Body of pancreas (tissue), 4 donors: ENCODE results near the gene ATXN7. TPM values are rescaled to one million over a fixed set of nuclear protein-coding genes. Genes with fewer than 3 reads are reported as not detected.

Experiments used
- ATAC-seq: fragments of 150-250 bp; one replicate; pipeline ENCODE4 v1.9.1; 2016
- DNase-seq, 4 donors: peaks; one replicate each; pipeline ENCODE4 v3.0.0-alpha.2; 2019
- H3K27ac ChIP-seq, 4 donors: fragments of 200-600 bp; sonication (generic); 1 replicate in 3 of 4; 2 replicates in 1 of 4; pipeline versions ENCODE4 v1.5.1 to v1.6.1; 2016 to 2019; ENCODE audit warnings: mild to moderate bottlenecking in 1 of 4, mixed read lengths in 1 of 4, moderate library complexity in 1 of 4
- H3K27me3 ChIP-seq, 2 donors: fragments of 200-600 bp; sonication (generic); one replicate each; pipeline ENCODE4 v1.6.0; 2016; ENCODE audit warnings: mild to moderate bottlenecking in 1 of 2
- H3K36me3 ChIP-seq, 2 donors: fragments of 200-600 bp; sonication (generic); replicated peaks in 1 of 2; 2 replicates each; pipeline ENCODE4 v1.5.1; 2016; ENCODE audit warnings: low read depth in 2 of 2; ENCODE audit not compliant: insufficient read depth in 1 of 2
- H3K4me1 ChIP-seq: fragments of 200-600 bp; sonication (generic); one replicate; pipeline ENCODE4 v1.6.0; 2016
- H3K4me3 ChIP-seq, 2 donors: fragments of 200-600 bp; sonication (generic); 1 replicate in 1 of 2; 2 replicates in 1 of 2; pipeline ENCODE4 v1.5.1; 2016 to 2019
- H3K9me3 ChIP-seq, 3 donors: fragments of 200-600 bp; sonication (generic); 1 replicate in 2 of 3; 2 replicates in 1 of 3; pipeline ENCODE4 v1.5.1; 2016
- CTCF ChIP-seq, 7 experiments: fragments of 450-650 bp in 4 of 7; fragments of 200-600 bp in 3 of 7; sonication (generic) in 3 of 7; IDR thresholded peaks; one replicate each; pipeline ENCODE4 v1.5.1; 2016 to 2019; ENCODE audit warnings: antibody characterized with exemption in 7 of 7
- POLR2A ChIP-seq, 3 donors: fragments of 450-650 bp; IDR thresholded peaks; one replicate each; pipeline ENCODE4 v1.6.1; 2016; ENCODE audit warnings: antibody characterized with exemption in 3 of 3, mild to moderate bottlenecking in 2 of 3
- WGBS, 2 donors: methylation state at CpG; one replicate each; pipeline ENCODE4 v1.1.5; 2017; 5-methylcytosine and 5-hydroxymethylcytosine counted together
- intact Hi-C: fragments of 100-400 bp; cut with DNase I; formaldehyde crosslinking; loops from one replicate; pipeline ENCODE4 v1.15.1; 2023
- total RNA-seq, 2 donors: library from RNA; depleted of rRNA; stranded (reverse); fragments of >200 nt; gene quantifications; one replicate each; pipeline ENCODE4 v1.1.0, GENCODE V29; 2016

ATXN7 gene
- total RNA-seq, 2 donors from 2014 or later = 36.3 to 43.8 TPM

GRCh38 chr3:63986146-63986545, 122.5 kb downstream of the ATXN7 start:
- Histone ChIP-seq H3K27me3 (no peaks in the 10 kb centered on the region), H3K9me3 (no peaks in the 10 kb centered on the region), H3K4me1 (peaks cover 42% of the 10 kb centered on the region), H3K36me3 (peaks cover 0 to 30% of the 10 kb centered on the region in 2 donors), H3K4me3 (no peak overlapping the region), H3K27ac (peak overlapping the region in 2 of 4 donors; percentile 26 to 35)
- ATAC-seq (peak; percentile 51), DNase-seq (no peak)
- no peak for TF ChIP-seq POLR2A (IDR thresholded peaks at IDR 0.05)
- TF ChIP-seq CTCF (IDR thresholded peaks at IDR 0.05) = peak in 3 of 7 experiments; percentile 18 to 25 (median 24)
- intact Hi-C loops = no loop called here
- WGBS, 2 donors = 51% methylated on average over 7 of the region's 7 CpGs

DNA sequence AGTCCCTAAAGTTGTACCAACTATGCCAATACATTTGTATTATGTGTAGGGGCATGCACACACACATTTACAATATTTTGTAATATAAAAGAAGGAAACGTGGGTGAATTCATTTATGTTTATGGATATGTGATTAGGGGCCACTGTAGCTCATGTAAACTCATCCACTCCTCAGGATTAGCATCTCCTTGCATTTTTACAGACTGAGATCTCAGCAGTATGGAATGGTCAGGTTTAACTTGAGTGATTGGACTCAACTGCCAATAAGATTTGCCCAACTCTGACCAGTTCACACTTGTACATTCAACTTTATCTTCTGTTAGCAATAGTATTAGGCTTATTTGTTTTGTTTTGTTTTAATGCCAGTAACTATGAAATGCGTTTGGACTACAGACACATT, 123.2 kb downstream of the ATXN7 start:
- intact Hi-C loops = no loop called here
- 27 to 44% methylated on average over 2 of the region's 2 CpGs for WGBS, 2 donors
- no peak for TF ChIP-seq POLR2A (IDR thresholded peaks at IDR 0.05)
- Histone ChIP-seq H3K9me3 (no peaks in the 10 kb centered on the region), H3K27me3 (no peaks in the 10 kb centered on the region), H3K4me3 (no peak overlapping the region), H3K27ac (peak overlapping the region in 1 of 4 donors; percentile 35), H3K4me1 (peaks cover 35% of the 10 kb centered on the region), H3K36me3 (peaks cover 0 to 30% of the 10 kb centered on the region in 2 donors)
- ATAC-seq (no peak), DNase-seq (no peak)

DNA sequence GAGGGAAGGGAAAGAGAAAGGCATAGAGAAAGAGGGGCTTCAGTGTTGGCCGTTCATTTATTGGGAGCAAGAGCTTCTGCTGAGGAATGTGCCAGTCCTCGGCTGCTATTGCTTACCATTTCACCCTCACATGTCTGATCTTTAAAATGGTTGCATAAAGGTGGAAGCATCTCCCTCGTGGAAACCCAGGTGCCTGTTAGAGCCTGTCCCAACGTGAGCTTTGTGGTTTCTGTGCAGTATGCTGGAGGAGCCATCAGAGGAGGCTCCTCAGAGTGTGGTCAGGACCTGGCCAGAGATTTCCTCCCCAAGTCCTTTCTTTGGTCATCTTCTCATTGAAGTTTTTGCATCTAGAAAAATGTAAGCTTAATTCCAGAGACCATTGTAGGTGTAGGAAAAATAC, 125.3 kb downstream of the ATXN7 start:
- intact Hi-C loops = no loop called here
- no peaks in the 10 kb centered on the region for H3K27me3 ChIP-seq
- TF ChIP-seq CTCF (IDR thresholded peaks at IDR 0.05) (no peak), POLR2A (IDR thresholded peaks at IDR 0.05) (no peak)
- H3K27ac ChIP-seq = no peak overlapping the region
- WGBS, 2 donors = 77 to 84% methylated on average over 4 of the region's 4 CpGs
- H3K9me3 ChIP-seq = no peaks in the 10 kb centered on the region
- DNase-seq (no peak), ATAC-seq (no peak)
- no peak overlapping the region for H3K4me3 ChIP-seq
- H3K4me1 ChIP-seq = peaks cover 35% of the 10 kb centered on the region
- peaks cover 0 to 27% of the 10 kb centered on the region in 2 donors for H3K36me3 ChIP-seq

DNA sequence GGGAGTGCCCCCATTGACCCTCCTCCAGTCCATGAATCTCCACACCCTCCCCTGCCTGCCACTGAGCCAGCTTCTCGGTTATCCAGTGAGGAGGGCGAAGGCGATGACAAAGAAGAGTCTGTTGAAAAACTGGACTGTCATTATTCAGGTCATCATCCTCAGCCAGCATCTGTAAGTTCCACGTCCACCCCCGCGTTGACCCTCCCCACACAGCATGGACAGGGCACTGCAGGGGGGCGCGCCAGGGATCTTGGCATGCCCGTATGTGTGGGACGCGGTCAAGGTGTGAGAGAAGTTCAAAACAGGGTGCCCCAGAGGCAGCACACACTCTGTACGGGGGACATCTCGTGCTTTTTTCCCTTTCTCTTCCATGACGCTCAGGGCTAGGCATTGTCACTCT, 126.5 kb downstream of the ATXN7 start:
- ATAC-seq (no peak), DNase-seq (no peak)
- intact Hi-C loops = loop anchor here (10.0 kb wide), 1 partner anchor 75 kb away; the partner anchor contains the start of gene SCAANT1
- no peak for TF ChIP-seq POLR2A (IDR thresholded peaks at IDR 0.05)
- Histone ChIP-seq H3K4me3 (no peak overlapping the region), H3K27me3 (no peaks in the 10 kb centered on the region), H3K4me1 (peaks cover 35% of the 10 kb centered on the region), H3K36me3 (peaks cover 0 to 22% of the 10 kb centered on the region in 2 donors), H3K27ac (no peak overlapping the region), H3K9me3 (no peaks in the 10 kb centered on the region)
- 90 to 96% methylated on average over 14 of the region's 14 CpGs for WGBS, 2 donors

GRCh38 chr3:63990733-63991132, 127.1 kb downstream of the ATXN7 start:
- ATAC-seq (no peak), DNase-seq (no peak)
- 78 to 81% methylated on average over 5 of the region's 5 CpGs for WGBS, 2 donors
- intact Hi-C loops = loop anchor here (10.0 kb wide), 1 partner anchor 76 kb away; the partner anchor contains the start of gene SCAANT1
- no peak overlapping the region for H3K27ac ChIP-seq
- peaks cover 0 to 24% of the 10 kb centered on the region in 2 donors for H3K36me3 ChIP-seq
- H3K4me3 ChIP-seq = no peak overlapping the region
- no peak for TF ChIP-seq POLR2A (IDR thresholded peaks at IDR 0.05)
- TF ChIP-seq CTCF (IDR thresholded peaks at IDR 0.05) = no peak
- no peaks in the 10 kb centered on the region for H3K27me3 ChIP-seq
- H3K9me3 ChIP-seq = no peaks in the 10 kb centered on the region
- peaks cover 29% of the 10 kb centered on the region for H3K4me1 ChIP-seq

DNA sequence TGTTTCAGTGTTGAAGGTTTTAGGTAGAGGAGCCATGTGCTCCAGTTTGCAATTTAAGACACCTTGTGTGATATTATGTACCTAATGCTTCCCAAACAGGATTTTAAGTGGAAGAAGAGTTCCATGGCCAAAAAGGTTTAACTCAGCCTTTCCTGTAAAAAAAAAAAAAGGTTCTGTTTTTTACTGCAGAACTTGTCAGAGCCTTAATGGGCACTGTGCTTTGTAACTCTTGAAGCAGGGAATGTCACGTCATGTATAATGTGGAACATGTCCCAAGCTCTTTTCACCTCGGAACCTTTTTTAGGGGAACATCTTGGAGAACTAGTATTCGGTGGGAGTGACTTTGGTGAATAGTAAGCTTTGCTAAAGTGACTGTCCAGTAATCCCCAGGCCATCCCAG, 128.0 kb downstream of the ATXN7 start:
- Histone ChIP-seq H3K27ac (no peak overlapping the region), H3K4me3 (no peak overlapping the region), H3K36me3 (peaks cover 0 to 30% of the 10 kb centered on the region in 2 donors), H3K9me3 (no peaks in the 10 kb centered on the region), H3K4me1 (peaks cover 21% of the 10 kb centered on the region), H3K27me3 (no peaks in the 10 kb centered on the region)
- intact Hi-C loops = loop anchor here (10.0 kb wide), 1 partner anchor 77 kb away; the partner anchor contains the start of gene SCAANT1
- ATAC-seq (no peak), DNase-seq (no peak)
- 81 to 85% methylated on average over 3 of the region's 3 CpGs for WGBS, 2 donors
- TF ChIP-seq CTCF (IDR thresholded peaks at IDR 0.05) (no peak), POLR2A (IDR thresholded peaks at IDR 0.05) (no peak)
